ENCODE measurements around the gene MUC5AC.
"Not testable (repeated sequence)": the region's sequence is repeated elsewhere in the genome, so short reads cannot be mapped to it uniquely, and the experiment has no call there.

The MUC5AC gene

DNA sequence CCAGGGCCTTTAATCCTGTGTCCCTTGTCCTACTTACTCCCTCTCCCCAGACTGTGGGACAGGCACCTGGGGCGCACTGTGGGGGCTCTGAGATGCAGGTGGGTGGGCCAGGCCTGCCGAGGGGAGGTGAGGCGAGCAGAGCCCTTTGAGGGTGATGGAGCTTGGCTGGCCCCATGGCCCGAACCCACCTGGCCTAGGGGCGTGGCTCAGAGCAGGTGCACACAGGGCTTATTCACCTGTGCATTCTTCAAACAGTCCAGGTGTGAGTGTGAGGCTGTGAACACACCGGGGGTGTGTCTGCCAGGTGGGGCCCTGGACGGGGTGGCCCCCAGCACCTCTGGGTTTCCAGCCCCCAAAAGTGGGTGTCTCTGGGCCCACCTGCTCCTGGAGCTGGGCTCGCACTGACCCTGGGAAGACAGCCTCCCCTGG lies 9.0 kb upstream of the MUC5AC start:
- no peak for DNase-seq

DNA sequence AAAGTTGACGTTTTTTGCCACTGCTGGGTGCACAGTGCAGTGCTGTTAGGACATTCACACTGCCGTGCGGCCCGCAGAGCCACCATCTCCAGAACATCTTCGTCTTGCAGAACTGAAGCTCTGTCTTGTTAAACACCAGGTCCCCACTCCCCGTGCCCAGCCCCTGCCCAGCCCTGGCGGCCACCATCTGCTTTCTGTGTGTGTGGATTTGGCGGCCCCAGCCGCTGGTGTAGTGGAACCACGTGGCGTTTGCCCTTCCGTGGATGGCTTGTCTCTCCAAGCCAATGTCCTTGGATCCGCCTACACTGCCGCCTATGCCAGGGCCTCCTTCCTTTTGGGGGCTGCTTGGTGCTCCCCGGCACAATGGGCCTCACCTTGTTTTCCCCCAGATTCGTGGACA lies 8.2 kb upstream of the MUC5AC start:
- DNase-seq, result no peak

DNA sequence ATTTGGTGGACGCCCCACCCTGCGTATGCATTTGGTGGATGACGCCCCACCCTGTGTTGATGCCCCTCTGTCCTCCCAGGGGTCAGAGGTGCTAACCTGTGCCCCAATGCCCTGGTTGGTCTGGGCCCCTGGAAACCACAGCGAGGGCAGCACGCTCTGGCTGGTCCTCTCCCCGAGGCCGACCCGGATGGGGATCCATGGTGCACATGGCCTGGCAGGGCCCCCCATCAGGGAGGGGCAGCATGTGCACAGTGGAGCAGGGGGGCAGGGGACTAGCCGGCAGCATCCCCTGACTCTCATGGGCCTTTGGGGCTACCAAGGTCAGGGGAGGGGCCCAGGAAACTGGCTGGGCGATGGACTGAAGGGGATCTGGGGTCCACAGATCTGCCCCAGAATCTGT lies 7.6 kb upstream of the MUC5AC start:
- DNase-seq, result no peak

DNA sequence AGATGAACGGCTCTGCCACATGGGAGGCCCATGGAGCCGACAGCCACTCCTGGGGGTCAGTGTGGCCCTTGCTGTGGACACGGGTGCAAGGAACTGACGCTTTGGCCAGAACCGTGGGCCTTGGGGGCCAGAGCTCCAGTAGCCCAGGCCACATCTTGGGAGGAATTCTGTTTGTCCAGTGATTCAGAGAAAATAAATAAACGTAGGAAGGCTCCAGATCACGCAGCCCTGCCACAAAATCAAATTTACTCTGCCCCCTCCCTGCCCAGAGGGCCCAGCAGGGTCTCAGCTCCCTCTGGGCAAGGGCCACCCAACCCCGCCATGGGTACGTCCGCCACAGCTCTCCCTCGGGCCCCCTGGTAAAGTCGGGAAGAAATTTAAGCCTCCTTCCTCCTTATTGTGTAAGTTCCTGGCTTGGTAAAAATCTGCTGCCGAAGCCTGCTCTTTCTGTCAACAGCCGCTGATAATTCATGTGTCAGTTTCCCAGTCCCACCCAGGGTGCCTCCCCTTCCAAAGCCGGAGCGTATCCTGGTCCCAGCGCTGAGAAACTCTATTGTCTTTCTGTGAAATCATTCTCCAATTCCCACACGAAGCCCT lies 6.9 kb upstream of the MUC5AC start:
- no peak for DNase-seq

DNA sequence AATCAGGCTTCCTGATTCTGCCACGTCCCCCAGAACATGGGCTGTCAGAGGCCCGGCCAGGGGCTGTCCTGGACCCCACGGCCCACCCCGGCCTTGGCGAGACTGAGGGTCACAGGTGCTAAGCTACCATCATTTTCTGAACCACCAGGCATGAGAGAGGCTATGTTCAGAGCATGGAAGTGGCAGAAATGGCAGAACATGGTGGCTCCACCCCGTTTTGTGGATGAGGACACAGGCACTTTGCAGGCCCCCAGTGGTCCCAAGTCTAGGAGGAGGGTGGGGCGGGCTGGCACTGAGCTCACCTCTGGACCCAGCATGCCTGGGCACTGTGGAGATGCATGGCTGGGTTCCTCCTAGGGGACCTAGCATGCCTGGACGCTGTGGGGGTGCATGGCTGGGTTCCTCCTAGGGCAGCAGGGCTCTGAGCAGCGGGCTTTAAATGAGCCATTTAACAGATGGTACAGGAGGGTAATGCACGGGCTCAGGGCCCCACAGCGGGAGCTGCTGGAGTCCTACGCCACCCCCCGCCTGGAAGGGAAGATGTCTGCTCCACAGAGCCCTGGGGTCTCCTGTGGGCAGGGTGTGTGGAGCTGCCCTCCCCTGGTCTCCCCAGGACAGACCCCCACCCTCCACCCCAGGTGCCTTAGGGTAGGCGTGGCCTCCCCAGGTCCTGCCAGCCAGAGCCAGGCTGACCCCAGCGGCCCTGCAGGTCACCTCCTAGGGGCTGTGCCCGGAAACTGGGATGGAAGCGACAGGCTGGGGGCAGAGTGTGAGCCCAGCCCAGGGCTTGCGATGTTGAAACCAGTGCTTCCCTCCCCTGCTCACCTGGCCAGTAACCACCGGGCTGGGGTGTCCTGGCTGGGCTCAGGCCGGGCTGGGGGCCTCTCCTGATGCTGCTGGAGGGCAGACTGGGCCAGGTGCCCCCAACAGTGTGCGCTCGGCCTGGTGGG lies 6.1 kb upstream of the MUC5AC start:
- no peak for DNase-seq

DNA sequence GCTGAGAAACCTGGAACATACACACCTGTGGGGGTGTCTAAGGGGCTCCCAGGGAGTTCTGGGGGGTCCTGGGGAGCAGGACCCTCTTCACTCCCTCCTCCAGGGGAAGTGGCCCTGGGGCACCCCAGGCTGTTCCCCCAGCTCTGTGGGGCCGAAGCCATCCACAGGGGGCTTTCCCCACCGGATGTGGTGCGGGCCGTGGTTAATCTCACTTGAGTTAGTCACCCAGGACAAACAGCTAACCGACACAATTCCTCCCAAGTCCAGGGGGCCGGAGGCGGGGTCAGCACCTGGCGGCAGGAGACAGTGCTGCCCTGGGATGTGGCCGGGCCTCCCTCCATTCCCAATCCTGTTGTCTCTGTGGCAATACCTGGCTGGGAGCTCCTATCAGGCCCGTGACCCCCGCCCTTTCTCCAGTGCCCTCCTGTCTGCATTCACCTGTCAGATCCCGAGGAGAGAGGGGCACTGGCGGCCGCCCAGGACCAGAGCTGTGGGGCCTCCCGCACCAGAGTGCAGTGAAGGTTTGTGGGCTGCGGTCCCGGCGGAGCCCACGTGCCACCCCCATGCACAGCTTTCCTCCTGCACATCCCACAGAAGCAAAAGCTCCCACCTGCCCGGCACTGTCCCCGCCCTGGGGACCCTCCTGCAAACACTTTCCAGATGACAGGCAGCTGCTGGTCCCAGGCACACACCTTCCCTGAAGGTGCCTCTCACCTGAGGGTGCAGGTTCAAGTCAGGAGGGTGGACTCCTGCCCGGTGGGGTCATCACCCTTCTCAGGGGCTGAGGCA lies 5.2 kb upstream of the MUC5AC start:
- no peak for DNase-seq

DNA sequence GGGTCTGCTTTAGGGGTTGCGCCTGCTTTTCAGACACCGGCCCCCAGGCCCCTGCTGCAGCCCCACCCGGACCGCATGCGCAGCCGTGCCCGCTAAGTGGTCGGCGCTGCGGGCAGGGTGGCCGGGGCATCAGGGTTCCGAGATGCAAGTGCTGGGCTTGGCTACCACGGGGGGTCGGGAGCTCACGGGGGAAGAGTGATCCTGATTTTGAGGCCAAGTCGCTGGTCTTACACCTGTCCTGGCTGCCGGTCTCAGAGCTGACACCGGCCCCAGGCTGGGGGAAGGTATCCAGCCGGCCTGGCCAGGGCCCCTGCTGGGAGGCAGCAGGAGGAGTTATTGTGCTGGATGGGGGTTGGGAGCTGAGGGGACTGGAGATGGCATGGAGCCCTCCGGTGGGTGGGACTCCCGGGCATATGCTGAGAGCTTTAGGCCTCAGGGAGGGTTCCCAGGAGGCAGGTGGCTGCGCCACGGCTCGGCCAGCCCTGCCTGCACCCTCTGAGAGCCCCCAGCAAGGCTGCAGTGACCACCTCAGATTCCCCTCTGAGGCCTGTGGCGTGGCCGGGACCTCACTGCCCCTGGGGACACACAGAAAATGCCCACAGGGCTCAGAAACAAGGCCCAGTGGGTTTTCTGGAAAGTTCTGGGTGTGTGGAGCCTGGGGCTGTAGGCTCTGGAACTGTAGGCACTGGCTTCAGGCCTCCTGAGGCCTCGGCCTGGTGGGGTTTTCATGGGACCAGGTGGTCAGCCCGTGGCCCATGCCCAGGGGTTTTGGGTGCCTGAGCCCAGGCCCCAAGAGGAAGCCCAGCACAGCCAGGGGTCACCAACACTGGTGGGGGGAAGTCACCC lies 4.4 kb upstream of the MUC5AC start:
- no peak for DNase-seq

DNA sequence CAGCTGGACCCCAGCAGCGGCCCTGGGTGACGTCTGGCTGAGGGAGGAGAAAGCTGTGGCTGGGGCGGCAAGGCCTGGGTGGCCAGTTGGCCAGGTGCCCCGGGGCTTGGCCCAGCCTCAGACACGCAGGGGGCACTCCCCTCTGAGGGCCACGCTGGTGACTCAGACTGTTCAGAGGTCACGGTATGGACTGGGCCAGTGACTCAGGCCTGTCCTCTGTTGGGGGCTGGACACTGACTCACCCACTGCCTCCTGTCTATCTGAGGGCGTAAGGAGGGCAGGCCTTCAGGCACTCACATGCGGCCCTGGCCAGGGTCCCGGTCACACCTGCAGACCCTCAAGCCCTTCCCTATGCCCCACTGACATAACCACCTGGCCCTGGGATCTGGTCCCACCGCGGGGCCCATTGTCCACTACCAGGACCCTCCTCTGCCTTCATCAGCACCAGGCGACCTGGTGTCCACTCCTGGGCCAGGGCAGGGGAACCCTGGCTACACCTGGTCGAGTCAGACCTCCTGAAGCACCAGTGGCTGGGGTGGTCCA lies 3.7 kb upstream of the MUC5AC start:
- no peak for DNase-seq

DNA sequence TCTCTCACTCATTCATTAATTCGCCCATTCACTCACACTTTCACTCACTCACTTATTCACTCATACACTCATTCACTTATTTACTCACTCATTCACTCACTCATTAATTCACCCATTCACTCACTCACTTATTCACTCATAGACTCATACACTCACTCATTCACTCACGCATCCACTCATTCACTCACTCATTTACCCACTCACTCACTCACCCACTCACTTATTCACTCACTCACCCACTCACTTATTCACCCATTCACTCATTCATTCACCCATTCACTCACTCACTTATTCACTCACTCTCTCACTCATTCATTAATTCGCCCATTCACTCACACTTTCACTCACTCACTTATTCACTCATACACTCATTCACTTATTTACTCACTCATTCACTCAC lies 3.1 kb upstream of the MUC5AC start:
- DNase-seq, result not testable (repeated sequence)

DNA sequence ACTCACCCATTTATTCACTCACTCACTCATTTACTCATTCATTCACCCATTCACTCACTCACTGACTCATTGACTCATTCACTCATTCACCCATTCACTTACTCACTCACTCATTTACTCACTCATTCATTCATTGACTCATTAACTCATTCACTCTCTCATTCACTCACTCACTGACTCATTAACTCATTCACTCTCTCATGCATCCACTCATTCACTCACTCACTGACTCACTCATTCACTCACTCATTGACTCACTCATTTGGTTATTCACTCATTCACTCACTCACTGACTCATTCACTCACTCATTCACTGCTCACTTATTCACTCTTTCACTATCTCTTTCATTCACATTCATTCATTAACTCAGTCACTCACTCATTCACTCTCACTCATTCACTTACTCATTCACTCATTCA lies 2.5 kb upstream of the MUC5AC start:
- no peak for DNase-seq

DNA sequence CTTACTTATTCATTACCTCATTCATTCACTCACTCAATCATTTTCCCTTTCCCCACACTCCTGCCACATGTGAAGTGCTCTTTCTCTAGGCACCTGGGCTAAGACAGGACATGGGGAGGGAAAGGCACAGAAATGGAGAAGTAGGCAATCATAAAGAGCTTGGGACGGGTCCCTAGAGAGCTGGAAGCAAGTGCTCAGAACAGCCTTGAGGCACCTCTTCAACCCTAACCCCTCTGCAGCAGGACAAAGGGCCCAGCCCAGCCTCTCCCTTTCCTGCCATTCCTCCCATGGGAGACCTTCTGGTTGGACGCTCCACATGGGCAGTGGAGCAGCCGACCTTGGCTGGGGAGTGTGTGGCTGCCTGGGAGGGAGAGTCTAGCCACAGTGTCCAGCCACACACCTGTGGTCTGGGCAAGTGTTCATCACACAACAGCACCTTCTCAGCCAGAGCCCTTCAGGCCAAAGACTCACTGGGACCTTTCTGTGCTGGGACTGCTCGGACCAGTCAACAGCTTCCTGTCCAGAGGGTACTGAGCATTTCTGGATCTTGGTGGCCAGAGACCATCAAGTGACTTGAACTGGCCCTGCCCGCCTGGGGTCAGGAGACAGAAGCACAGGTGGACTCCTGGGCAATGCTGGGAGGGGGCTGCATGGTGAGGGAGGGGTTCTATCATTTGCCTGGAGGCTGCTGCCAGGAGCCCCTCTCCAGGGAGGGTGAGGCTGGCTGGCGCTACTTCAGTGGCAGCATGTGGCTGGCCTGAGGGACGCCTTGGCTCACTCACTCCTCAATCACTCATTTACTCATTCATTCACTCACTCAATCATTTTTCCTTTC lies 1.0 kb upstream of the MUC5AC start:
- no peak for DNase-seq

DNA sequence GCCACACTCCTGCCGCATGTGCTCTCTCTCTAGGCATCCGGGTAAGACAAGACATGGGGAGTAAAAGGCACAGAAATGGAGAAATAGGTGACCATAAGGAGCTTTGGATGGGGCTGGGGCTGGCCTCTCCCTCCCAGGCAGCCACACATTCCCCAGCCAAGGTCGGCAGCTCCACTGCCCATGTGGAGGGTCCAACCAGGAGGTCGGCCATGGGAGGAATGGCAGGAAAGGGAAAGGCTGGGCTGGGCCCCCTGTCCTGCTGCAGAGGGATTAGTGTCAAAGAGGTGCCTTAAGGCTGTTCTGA lies 460 bp upstream of the MUC5AC start:
- no peak for DNase-seq

DNA sequence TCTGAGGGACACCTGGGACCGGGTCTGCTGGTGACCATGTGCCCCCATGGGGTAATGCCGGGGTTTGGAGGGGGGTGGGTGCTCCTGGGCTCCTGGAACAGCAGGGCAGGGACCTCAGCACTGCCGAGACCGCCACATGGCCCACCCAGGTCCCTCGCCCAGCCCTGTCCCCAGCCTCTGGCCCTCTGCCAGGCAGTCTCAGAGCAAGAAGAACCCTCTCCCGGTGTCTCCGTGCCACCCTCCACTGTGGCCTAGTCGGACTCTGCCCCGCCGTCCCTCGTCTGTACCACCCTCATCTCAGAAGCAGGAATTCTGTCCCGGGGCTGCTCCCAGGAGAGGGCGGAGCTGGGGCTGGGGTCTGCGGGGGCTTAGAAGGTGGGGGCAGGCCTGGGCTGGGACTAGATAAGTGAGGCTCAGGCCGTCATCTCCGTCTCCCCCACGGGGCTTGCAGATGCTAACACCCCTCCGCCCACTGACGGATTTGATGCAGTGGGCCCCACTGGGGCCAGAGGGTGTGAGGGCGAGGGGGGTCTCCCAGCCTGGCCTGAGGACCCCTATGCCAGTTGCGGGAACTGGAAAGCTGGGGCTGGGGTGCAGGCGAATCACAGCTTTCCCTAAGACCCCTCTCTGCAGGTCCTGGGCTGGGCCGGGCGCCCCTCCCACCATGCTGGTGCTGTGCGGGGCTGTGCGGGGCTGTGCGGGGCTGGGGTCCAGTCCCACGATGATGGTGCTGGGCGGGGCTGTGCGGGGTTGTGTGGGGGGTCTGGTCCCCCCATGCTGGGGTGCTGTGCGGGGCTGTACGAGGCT lies 1.1 kb downstream of the MUC5AC start:
- no peak for DNase-seq

DNA sequence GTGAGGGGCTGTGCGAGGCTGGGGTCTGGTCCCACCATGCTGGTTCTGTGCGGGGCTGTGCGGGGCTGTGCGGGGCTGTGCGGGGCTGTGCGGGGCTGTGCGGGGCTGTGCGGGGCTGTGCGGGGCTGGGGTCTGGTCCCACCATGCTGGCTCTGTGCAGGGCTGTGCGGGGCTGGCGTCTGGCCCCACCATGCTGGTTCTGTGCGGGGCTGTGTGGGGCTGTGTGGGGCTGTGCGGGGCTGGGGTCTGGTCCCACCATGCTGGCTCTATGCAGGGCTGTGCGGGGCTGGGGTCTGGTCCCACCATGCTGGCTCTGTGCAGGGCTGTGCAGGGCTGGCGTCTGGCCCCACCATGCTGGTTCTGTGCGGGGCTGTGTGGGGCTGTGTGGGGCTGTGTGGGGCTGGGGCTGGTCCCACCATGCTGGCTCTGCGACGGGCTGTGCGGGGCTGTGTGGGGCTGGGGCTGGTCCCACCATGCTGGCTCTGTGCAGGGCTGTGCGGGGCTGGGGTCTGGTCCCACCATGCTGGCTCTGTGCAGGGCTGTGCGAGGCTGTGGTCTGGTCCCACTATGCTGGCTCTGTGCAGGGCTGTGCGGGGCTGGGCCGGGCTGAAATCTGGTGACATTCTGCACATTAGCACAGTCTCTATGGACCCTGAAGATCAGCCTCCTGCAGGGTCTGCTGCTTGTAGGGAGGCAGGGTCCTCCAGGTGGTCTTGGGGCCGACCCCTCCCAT lies 1.9 kb downstream of the MUC5AC start:
- not testable (repeated sequence) for DNase-seq

DNA sequence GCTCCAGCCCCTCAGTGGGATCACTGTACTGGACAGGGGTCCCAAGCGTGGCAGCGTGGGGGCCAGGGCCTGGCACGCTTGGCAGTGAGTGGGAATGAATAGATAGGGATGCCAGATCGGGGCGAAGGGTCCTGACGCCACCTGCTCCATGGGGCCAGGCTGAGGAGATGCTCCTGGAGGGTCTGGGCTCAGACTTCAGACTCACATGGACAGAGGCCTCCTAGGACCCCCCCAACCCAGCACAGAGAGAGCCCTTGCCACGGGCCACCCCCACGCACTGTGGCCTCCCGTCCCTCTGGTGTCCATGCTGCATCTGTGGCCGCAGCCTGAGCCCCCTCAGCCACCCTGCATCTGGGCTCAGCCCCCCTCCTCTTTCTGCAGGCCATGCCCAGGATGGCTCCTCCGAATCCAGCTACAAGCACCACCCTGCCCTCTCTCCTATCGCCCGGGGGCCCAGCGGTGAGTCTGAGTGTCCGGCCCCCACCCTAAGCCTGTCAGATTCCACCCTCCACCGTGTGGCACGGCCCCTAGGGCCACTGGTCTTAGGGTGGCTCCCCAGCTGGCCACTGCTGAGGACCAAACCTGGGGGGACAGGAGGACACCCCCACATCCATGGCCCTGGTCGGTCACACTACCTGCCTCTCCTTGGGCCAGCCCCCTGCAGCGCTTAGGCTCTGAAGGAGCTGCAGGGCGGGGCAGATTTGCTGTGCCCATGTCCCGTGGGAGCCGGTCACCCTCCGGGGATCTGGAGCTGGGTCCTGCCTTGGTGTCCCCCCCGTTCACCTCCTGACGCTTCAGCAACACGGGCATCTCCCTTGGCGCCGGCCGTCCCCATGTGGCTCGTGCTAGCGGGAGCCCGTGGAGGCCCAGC lies 2.7 kb downstream of the MUC5AC start:
- no peak for DNase-seq

DNA sequence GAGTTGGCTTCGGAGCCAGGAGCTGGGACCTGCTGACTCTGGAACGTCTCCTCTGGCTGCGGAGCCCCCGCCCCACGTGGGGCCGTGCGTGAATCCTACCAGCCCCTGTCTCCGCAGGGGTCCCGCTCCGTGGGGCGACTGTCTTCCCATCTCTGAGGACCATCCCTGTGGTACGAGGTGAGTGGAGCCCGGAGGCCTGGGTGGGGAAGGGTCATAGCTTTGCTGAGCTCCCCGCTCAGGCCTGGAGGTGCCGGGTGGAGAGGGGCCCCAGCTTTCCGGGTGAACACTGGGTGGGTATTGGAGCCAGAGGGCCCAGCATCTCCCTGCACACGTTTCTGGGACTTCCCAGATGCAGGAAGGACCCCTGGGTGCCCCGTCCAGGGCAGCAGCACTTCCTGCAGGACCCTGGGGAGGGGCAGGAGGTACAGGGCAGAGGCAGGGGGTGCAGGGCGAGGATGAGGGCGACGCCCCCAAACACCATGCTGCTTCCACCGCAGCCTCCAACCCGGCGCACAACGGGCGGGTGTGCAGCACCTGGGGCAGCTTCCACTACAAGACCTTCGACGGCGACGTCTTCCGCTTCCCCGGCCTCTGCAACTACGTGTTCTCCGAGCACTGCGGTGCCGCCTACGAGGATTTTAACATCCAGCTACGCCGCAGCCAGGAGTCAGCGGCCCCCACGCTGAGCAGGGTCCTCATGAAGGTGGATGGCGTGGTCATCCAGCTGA lies 3.8 kb downstream of the MUC5AC start:
- DNase-seq, result no peak

DNA sequence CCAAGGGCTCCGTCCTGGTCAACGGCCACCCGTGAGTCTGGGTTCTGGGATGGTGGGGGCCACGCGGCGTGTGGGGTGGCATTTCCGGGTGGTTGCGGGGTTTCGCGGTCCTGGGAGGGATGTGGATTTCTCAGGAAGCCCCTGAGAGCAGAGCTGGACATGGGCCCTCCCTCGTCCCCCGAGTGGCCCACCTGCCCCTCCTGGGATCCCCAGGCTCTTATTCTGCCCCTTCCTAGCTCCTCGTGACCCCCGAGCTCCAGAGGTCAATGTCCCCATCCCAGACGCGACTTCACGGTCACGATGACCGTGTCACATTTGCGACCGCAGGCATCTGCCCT lies 4.4 kb downstream of the MUC5AC start:
- DNase-seq, result no peak

Data from NCI-H1105 treated with DMSO at 0.1 percent for 48 hours (cell line).